SK-N-MC (cell line): ENCODE data around the gene BACH2.

Source experiments
- EZH2 ChIP-seq: fragments of 200-600 bp; sonication (generic); IDR thresholded peaks from one replicate; pipeline ENCODE4 v1.6.1; 2017; ENCODE audit warnings: antibody characterized with exemption
- POLR2AphosphoS5 ChIP-seq: IDR thresholded peaks from 2 replicates; pipeline ENCODE4 v1.6.1; 2012; ENCODE audit warnings: mild to moderate bottlenecking, low read depth, low read length, borderline replicate concordance

DNA sequence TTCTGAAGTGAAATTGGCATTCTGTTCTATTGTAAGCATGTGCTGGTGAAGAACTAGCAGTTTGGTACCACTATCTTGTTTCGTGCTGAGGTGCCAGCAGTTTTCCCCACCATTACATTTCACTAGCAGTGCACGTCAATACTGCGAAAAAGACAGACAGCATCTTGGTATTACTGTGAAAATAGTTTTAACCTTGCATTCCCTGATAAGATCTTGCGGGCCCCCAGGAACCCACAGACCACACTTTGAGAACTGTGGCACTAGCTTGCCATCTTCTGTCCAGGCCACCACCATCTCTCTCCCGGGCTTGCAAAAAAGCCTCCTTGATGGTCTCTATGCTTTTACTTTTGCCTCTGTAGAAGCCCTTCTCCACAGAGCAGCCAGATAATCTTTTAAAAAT lies 185.7 kb downstream of the BACH2 start:
- TF ChIP-seq POLR2AphosphoS5, result no peak
- TF ChIP-seq EZH2, result no peak
